ENCODE results near the gene SH3BP5.

SH3BP5 gene

GRCh38 chr3:15205934-15206661 is 126.3 kb downstream of the SH3BP5 start, which contains the start of gene CAPN7:
TSS of gene CAPN7 (plus strand) at chr3:15206246. CDS start at chr3:15206496, 250 bp downstream.
- peak; percentile 94 to 95 for DNase-seq (ENCODE audit: low read depth in 2 of 2)

DNA sequence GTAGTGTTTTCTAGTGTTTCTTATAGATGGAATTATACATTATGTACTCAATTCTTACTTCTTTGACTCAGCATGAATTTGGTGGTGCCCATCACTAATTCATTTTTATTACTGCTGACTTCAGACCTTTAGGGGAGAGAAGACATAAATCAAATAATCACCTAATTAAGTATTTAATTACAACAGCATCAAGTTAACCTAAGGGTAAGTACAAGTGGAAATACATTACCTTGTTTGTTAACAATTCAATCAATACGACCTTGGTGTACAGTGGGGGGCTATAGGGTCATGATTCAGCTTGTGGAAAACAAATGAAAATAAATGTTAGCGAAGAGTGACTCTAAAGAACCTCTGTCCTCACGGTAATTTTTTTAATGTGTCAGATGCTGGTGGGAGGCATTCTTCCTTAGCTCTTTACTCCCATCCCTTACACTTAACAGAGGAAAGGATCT is 126.9 kb downstream of the SH3BP5 start:
- no peak for DNase-seq (ENCODE audit: low read depth in 2 of 2)

Data from stimulated activated CD8-positive, alpha-beta memory T cell treated with anti-CD3 and anti-CD28 coated beads, Interleukin-15, amount 100 ng/mL, for 48 hours (primary cell).